Mesenchymal stem cell (in vitro differentiated cells and primary cell): ENCODE measurements around the gene ADAM17.

Experiments used
- DNase-seq: peaks from one replicate; pipeline ENCODE4 v3.0.0-alpha.2; 2013
- H2AFZ ChIP-seq: one replicate; pipeline ENCODE4 v1.6.1; 2013; ENCODE audit warnings: low read depth, mild to moderate bottlenecking, control low read depth, inconsistent platforms, low read length, moderate library complexity
- H2AK5ac ChIP-seq: 2 replicates; pipeline ENCODE4 v1.6.1; 2013; ENCODE audit warnings: low read length, moderate library complexity, mild to moderate bottlenecking, inconsistent platforms; ENCODE audit not compliant: severe bottlenecking
- H2BK120ac ChIP-seq: one replicate; pipeline ENCODE4 v1.6.1; 2013; ENCODE audit warnings: low read depth, mild to moderate bottlenecking, inconsistent platforms, low read length, moderate library complexity
- H2BK12ac ChIP-seq, 2 experiments: one replicate each; pipeline ENCODE4 v1.6.1; 2013; ENCODE audit warnings: inconsistent platforms in 2 of 2, low read length in 2 of 2, mild to moderate bottlenecking in 2 of 2, moderate library complexity in 2 of 2, control low read depth in 1 of 2
- H2BK15ac ChIP-seq: one replicate; pipeline ENCODE4 v1.6.1; 2013; ENCODE audit warnings: mild to moderate bottlenecking, low read depth, inconsistent platforms; ENCODE audit not compliant: poor library complexity, severe bottlenecking
- H2BK5ac ChIP-seq: 2 replicates; pipeline ENCODE4 v1.6.1; 2013; ENCODE audit warnings: low read depth, mild to moderate bottlenecking, low read length, control low read depth, inconsistent platforms; ENCODE audit not compliant: poor library complexity, severe bottlenecking
- H3K14ac ChIP-seq, 2 experiments: one replicate each; pipeline ENCODE4 v1.6.1; 2013; ENCODE audit warnings: inconsistent platforms in 2 of 2, low read length in 2 of 2, control low read depth in 1 of 2, mild to moderate bottlenecking in 1 of 2, moderate library complexity in 1 of 2
- H3K18ac ChIP-seq, 2 experiments: one replicate each; pipeline ENCODE4 v1.6.1; 2013; ENCODE audit warnings: inconsistent platforms in 2 of 2, low read length in 2 of 2, control low read depth in 1 of 2, low read depth in 1 of 2, mild to moderate bottlenecking in 1 of 2
- H3K23ac ChIP-seq, 2 experiments: one replicate each; pipeline ENCODE4 v1.6.1; 2013; ENCODE audit warnings: inconsistent platforms in 2 of 2, low read length in 2 of 2, mild to moderate bottlenecking in 2 of 2, moderate library complexity in 2 of 2, control low read depth in 1 of 2
- H3K27ac ChIP-seq: 2 replicates; pipeline ENCODE4 v1.5.1; 2013; ENCODE audit warnings: mild to moderate bottlenecking, moderate library complexity, low read length, control low read depth, inconsistent platforms; ENCODE audit not compliant: poor library complexity, severe bottlenecking
- H3K27me3 ChIP-seq, 2 experiments: 2 replicates each; pipeline versions ENCODE4 v1.6.1 to v1.7.0; 2013; ENCODE audit warnings: low read length in 2 of 2, mild to moderate bottlenecking in 2 of 2, moderate library complexity in 2 of 2, control low read depth in 1 of 2, inconsistent platforms in 1 of 2; ENCODE audit not compliant: control insufficient read depth in 1 of 2, insufficient read depth in 1 of 2
- H3K36me3 ChIP-seq, 2 experiments: 2 replicates each; pipeline versions ENCODE4 v1.6.1 to v1.7.0; 2013; ENCODE audit warnings: low read length in 2 of 2, control low read depth in 1 of 2, inconsistent platforms in 1 of 2, low read depth in 1 of 2, mild to moderate bottlenecking in 1 of 2; ENCODE audit not compliant: insufficient read depth in 2 of 2, control insufficient read depth in 1 of 2
- H3K4ac ChIP-seq, 2 experiments: one replicate each; pipeline ENCODE4 v1.6.1; 2013; ENCODE audit warnings: inconsistent platforms in 2 of 2, low read length in 2 of 2, mild to moderate bottlenecking in 2 of 2, moderate library complexity in 2 of 2, control low read depth in 1 of 2, low read depth in 1 of 2
- H3K4me1 ChIP-seq: 2 replicates; pipeline ENCODE4 v1.6.1; 2013; ENCODE audit warnings: low read depth, low read length, control low read depth; ENCODE audit not compliant: control insufficient read depth, insufficient read depth
- H3K4me2 ChIP-seq: 2 replicates; pipeline ENCODE4 v1.6.1; 2013; ENCODE audit warnings: low read length, mild to moderate bottlenecking, inconsistent platforms; ENCODE audit not compliant: poor library complexity, severe bottlenecking
- H3K4me3 ChIP-seq, 2 experiments: 2 replicates each; pipeline versions ENCODE4 v1.5.1 to v1.7.0; 2013; ENCODE audit warnings: low read length in 2 of 2, mild to moderate bottlenecking in 2 of 2, control low read depth in 1 of 2, low read depth in 1 of 2; ENCODE audit not compliant: insufficient read depth in 1 of 2
- H3K79me1 ChIP-seq: replicated peaks from 2 replicates; pipeline ENCODE4 v1.6.1; 2013; ENCODE audit warnings: mild to moderate bottlenecking, control low read depth, low read length, inconsistent platforms; ENCODE audit not compliant: poor library complexity, severe bottlenecking
- H3K9ac ChIP-seq: 2 replicates; pipeline ENCODE4 v1.7.0; 2013; ENCODE audit warnings: mild to moderate bottlenecking, low read length, moderate library complexity
- H3K9me3 ChIP-seq: 2 replicates; pipeline ENCODE4 v1.7.0; 2013; ENCODE audit warnings: mild to moderate bottlenecking, low read length; ENCODE audit not compliant: control insufficient read depth
- H4K8ac ChIP-seq: one replicate; pipeline ENCODE4 v1.6.1; 2013; ENCODE audit warnings: inconsistent platforms, mild to moderate bottlenecking, low read length, moderate library complexity
- H4K91ac ChIP-seq: one replicate; pipeline ENCODE4 v1.6.1; 2013; ENCODE audit warnings: mild to moderate bottlenecking, low read length, inconsistent platforms
- WGBS: methylation state at CpG from one replicate; pipeline ENCODE4 v1.1.7; 2013; ENCODE audit warnings: mixed read lengths; 5-methylcytosine and 5-hydroxymethylcytosine counted together

ADAM17 gene

GRCh38 chr2:9462886-9463697, 92.5 kb downstream of the ADAM17 start:
- Histone ChIP-seq H3K18ac (no peak overlapping the region), H2BK15ac (no peak overlapping the region), H3K23ac (no peak overlapping the region), H4K91ac (no peak overlapping the region), H3K36me3 (peaks cover 24 to 64% of the 10 kb centered on the region in 2 experiments), H2BK120ac (no peak overlapping the region), H3K4me1 (peaks cover 5% of the 10 kb centered on the region), H4K8ac (no peak overlapping the region), H2AFZ (no peak overlapping the region), H3K27me3 (no peaks in the 10 kb centered on the region), H2AK5ac (no peak overlapping the region), H3K27ac (no peak overlapping the region), H2BK5ac (no peak overlapping the region), H3K9me3 (no peaks in the 10 kb centered on the region), H3K4ac (no peak overlapping the region), H3K79me1 (peaks cover 8% of the 10 kb centered on the region), H2BK12ac (no peak overlapping the region), H3K9ac (no peak overlapping the region), H3K4me2 (no peak overlapping the region), H3K4me3 (no peak overlapping the region), H3K14ac (no peak overlapping the region)
- WGBS, result 94% methylated on average over 6 of the region's 6 CpGs
- DNase-seq, result no peak

GRCh38 chr2:9462313-9462712, 93.3 kb downstream of the ADAM17 start:
- Histone ChIP-seq H3K27me3 (no peaks in the 10 kb centered on the region), H2BK5ac (no peak overlapping the region), H3K4ac (no peak overlapping the region), H3K4me2 (no peak overlapping the region), H3K14ac (no peak overlapping the region), H2BK15ac (no peak overlapping the region), H4K8ac (no peak overlapping the region), H3K9me3 (no peaks in the 10 kb centered on the region), H3K4me3 (no peak overlapping the region), H2BK120ac (no peak overlapping the region), H3K18ac (no peak overlapping the region), H3K79me1 (peaks cover 5% of the 10 kb centered on the region), H4K91ac (no peak overlapping the region), H3K36me3 (peaks cover 21 to 67% of the 10 kb centered on the region in 2 experiments), H3K4me1 (peaks cover 4% of the 10 kb centered on the region), H2BK12ac (no peak overlapping the region), H2AFZ (no peak overlapping the region), H3K27ac (no peak overlapping the region), H3K9ac (no peak overlapping the region), H3K23ac (no peak overlapping the region), H2AK5ac (no peak overlapping the region)
- DNase-seq, result no peak
- 82% methylated on average over 3 of the region's 5 CpGs for WGBS

GRCh38 chr2:9461079-9461478, 94.6 kb downstream of the ADAM17 start:
- H3K36me3 ChIP-seq, result peaks cover 18 to 75% of the 10 kb centered on the region in 2 experiments
- no peak overlapping the region for H2AK5ac ChIP-seq
- H3K4me2 ChIP-seq, result no peak overlapping the region
- no peak overlapping the region for H3K4me3 ChIP-seq
- no peak overlapping the region for H2BK120ac ChIP-seq
- no peak overlapping the region for H2BK15ac ChIP-seq
- no peak overlapping the region for H3K18ac ChIP-seq
- H3K23ac ChIP-seq, result no peak overlapping the region
- no peaks in the 10 kb centered on the region for H3K27me3 ChIP-seq
- H3K79me1 ChIP-seq, result peaks cover 2% of the 10 kb centered on the region
- no peak overlapping the region for H4K91ac ChIP-seq
- H3K14ac ChIP-seq, result no peak overlapping the region
- no peak overlapping the region for H2BK5ac ChIP-seq
- H4K8ac ChIP-seq, result no peak overlapping the region
- 100% methylated on average over 3 of the region's 3 CpGs for WGBS
- H3K4ac ChIP-seq, result no peak overlapping the region
- no peak overlapping the region for H3K9ac ChIP-seq
- H2AFZ ChIP-seq, result no peak overlapping the region
- H3K9me3 ChIP-seq, result no peaks in the 10 kb centered on the region
- no peak overlapping the region for H3K27ac ChIP-seq
- no peak for DNase-seq
- peaks cover under 1% of the 10 kb centered on the region for H3K4me1 ChIP-seq
- H2BK12ac ChIP-seq, result no peak overlapping the region

GRCh38 chr2:9460441-9461017, 95.1 kb downstream of the ADAM17 start:
- no peak overlapping the region for H3K4me2 ChIP-seq
- no peak overlapping the region for H3K9ac ChIP-seq
- H3K27me3 ChIP-seq, result no peaks in the 10 kb centered on the region
- WGBS, result 100% methylated on average over 1 of the region's 3 CpGs
- H3K9me3 ChIP-seq, result no peaks in the 10 kb centered on the region
- no peak overlapping the region for H3K4ac ChIP-seq
- H3K27ac ChIP-seq, result no peak overlapping the region
- no peaks in the 10 kb centered on the region for H3K79me1 ChIP-seq
- H2BK120ac ChIP-seq, result no peak overlapping the region
- H4K8ac ChIP-seq, result no peak overlapping the region
- H2BK12ac ChIP-seq, result no peak overlapping the region
- no peak overlapping the region for H2AK5ac ChIP-seq
- no peak overlapping the region for H2BK15ac ChIP-seq
- no peak overlapping the region for H3K4me3 ChIP-seq
- H2BK5ac ChIP-seq, result no peak overlapping the region
- H4K91ac ChIP-seq, result no peak overlapping the region
- H3K36me3 ChIP-seq, result peaks cover 15 to 75% of the 10 kb centered on the region in 2 experiments
- no peak overlapping the region for H3K18ac ChIP-seq
- no peak overlapping the region for H3K14ac ChIP-seq
- DNase-seq, result no peak
- no peaks in the 10 kb centered on the region for H3K4me1 ChIP-seq
- H2AFZ ChIP-seq, result no peak overlapping the region
- no peak overlapping the region for H3K23ac ChIP-seq
